ENCODE results near the gene RAB36.

DNA sequence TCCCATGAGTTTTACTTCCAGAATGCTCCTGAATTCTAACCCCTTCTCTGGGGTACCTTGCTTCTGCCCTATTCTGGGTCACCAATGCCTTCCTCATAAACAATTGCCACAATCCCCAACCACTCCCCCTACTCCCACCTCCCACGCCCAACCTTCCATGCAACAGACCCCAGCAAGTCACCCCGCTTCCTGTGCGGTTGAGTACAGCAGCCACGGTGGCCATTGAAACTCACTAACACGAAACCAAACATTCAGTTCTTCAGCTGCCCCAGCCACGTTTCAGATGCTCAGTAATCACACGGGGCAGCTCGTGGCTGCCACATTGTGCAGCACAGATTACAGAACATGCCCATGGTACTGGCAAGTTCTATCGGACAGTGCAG is 31.4 kb downstream of the RAB36 start:
- TF ChIP-seq FOSL2 (IDR thresholded peaks at IDR 0.05; ENCODE audit: borderline replicate concordance, low read depth): no peak
- TF ChIP-seq POLR2AphosphoS5 (IDR thresholded peaks at IDR 0.05; ENCODE audit: low read depth, low read length): no peak
- TF ChIP-seq, protein P1, sequence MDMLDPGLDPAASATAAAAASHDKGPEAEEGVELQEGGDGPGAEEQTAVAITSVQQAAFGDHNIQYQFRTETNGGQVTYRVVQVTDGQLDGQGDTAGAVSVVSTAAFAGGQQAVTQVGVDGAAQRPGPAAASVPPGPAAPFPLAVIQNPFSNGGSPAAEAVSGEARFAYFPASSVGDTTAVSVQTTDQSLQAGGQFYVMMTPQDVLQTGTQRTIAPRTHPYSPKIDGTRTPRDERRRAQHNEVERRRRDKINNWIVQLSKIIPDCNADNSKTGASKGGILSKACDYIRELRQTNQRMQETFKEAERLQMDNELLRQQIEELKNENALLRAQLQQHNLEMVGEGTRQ (IDR thresholded peaks at IDR 0.05; ENCODE audit: borderline replicate concordance, low read depth, low read length): no peak
- no peak for TF ChIP-seq TAF1 (IDR thresholded peaks at IDR 0.05; ENCODE audit: borderline replicate concordance, low read depth, low read length)
- TF ChIP-seq FOXJ3 (CRISPR knock-in tag; IDR thresholded peaks at IDR 0.05): no peak
- TF ChIP-seq TCF12 (IDR thresholded peaks at IDR 0.05): no peak
- TF ChIP-seq, protein P2, sequence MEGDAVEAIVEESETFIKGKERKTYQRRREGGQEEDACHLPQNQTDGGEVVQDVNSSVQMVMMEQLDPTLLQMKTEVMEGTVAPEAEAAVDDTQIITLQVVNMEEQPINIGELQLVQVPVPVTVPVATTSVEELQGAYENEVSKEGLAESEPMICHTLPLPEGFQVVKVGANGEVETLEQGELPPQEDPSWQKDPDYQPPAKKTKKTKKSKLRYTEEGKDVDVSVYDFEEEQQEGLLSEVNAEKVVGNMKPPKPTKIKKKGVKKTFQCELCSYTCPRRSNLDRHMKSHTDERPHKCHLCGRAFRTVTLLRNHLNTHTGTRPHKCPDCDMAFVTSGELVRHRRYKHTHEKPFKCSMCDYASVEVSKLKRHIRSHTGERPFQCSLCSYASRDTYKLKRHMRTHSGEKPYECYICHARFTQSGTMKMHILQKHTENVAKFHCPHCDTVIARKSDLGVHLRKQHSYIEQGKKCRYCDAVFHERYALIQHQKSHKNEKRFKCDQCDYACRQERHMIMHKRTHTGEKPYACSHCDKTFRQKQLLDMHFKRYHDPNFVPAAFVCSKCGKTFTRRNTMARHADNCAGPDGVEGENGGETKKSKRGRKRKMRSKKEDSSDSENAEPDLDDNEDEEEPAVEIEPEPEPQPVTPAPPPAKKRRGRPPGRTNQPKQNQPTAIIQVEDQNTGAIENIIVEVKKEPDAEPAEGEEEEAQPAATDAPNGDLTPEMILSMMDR (IDR thresholded peaks at IDR 0.05): no peak

Measured in SK-N-SH (cell line).